DND-41 (cell line): Measurements from ENCODE around the gene RTN4RL1.

ENCODE experiments used
- EZH2 ChIP-seq: IDR thresholded peaks from 3 replicates; pipeline ENCODE4 v1.6.1; 2012; ENCODE audit warnings: borderline replicate concordance, low read depth, mild to moderate bottlenecking, moderate library complexity, low read length, inconsistent platforms; ENCODE audit not compliant: severe bottlenecking
- TF ChIP-seq, protein P1 (sequence below): IDR thresholded peaks from 2 replicates; pipeline ENCODE4 v1.5.1; 2012; ENCODE audit warnings: borderline replicate concordance, low read length, moderate library complexity, mild to moderate bottlenecking; ENCODE audit not compliant: poor library complexity, severe bottlenecking; ENCODE audit errors: extremely low read depth

- TF ChIP-seq, protein P1, sequence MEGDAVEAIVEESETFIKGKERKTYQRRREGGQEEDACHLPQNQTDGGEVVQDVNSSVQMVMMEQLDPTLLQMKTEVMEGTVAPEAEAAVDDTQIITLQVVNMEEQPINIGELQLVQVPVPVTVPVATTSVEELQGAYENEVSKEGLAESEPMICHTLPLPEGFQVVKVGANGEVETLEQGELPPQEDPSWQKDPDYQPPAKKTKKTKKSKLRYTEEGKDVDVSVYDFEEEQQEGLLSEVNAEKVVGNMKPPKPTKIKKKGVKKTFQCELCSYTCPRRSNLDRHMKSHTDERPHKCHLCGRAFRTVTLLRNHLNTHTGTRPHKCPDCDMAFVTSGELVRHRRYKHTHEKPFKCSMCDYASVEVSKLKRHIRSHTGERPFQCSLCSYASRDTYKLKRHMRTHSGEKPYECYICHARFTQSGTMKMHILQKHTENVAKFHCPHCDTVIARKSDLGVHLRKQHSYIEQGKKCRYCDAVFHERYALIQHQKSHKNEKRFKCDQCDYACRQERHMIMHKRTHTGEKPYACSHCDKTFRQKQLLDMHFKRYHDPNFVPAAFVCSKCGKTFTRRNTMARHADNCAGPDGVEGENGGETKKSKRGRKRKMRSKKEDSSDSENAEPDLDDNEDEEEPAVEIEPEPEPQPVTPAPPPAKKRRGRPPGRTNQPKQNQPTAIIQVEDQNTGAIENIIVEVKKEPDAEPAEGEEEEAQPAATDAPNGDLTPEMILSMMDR: no peak
- TF ChIP-seq EZH2: no peak
These were observed 36.0 kb downstream of the RTN4RL1 start for GRCh38 chr17:1989135-1989534.
